HEK293 (cell line): ENCODE results near the gene CYP4F2.
"Not testable (repeated sequence)": the region's sequence is repeated elsewhere in the genome, so short reads cannot be mapped to it uniquely, and the experiment has no call there.

Experiments used
- CTCF ChIA-PET: fragments of 350-600 bp; formaldehyde crosslinking; extraction: SDS; loops from one replicate; lab custom pipeline; 2021; ENCODE audit warnings: antibody characterized with exemption; lab: Yijun Ruan, JAX
- POLR2A ChIA-PET: fragments of 300-600 bp; formaldehyde crosslinking; extraction: SDS; loops from one replicate; lab custom pipeline; 2020; ENCODE audit warnings: antibody characterized with exemption, inconsistent platforms; lab: Yijun Ruan, JAX
- H3K27ac ChIP-seq: fragments of 200-500 bp; sonication (Bioruptor generic); 2 replicates; pipeline ENCODE4 v1.5.1; 2014; ENCODE audit warnings: low read depth, low read length, control low read depth, inconsistent platforms; ENCODE audit errors: extremely low read depth
- H3K36me3 ChIP-seq, 2 experiments: fragments of 200-500 bp in 1 of 2; sonication (Bioruptor generic) in 1 of 2; 1 replicate in 1 of 2; 2 replicates in 1 of 2; pipeline ENCODE4 v1.5.1; 2014 to 2017; ENCODE audit warnings: inconsistent platforms in 2 of 2, low read length in 2 of 2; ENCODE audit not compliant: control insufficient read depth in 2 of 2, insufficient read depth in 1 of 2
- H3K4me1 ChIP-seq: fragments of 200-500 bp; sonication (Bioruptor generic); 2 replicates; pipeline ENCODE4 v1.5.1; 2014; ENCODE audit warnings: mild to moderate bottlenecking, low read length, inconsistent platforms; ENCODE audit not compliant: control insufficient read depth, insufficient read depth
- H3K4me3 ChIP-seq: 2 replicates; pipeline ENCODE4 v1.5.1; 2011; ENCODE audit warnings: low read depth, mild to moderate bottlenecking, control low read depth, low read length, moderate library complexity
- H3K9me3 ChIP-seq: fragments of 200-500 bp; sonication (Bioruptor generic); 2 replicates; pipeline ENCODE4 v1.5.1; 2014; ENCODE audit warnings: low read depth, low read length, inconsistent platforms; ENCODE audit not compliant: control insufficient read depth, insufficient read depth
- FEZF1 ChIP-seq: fragments of 450-650 bp; formaldehyde crosslinking; IDR thresholded peaks from 2 replicates; pipeline ENCODE4 v1.5.1; 2016; ENCODE audit warnings: missing biosample characterization, missing genetic modification characterization
- GLI2 ChIP-seq: fragments of 450-650 bp; formaldehyde crosslinking; IDR thresholded peaks from 2 replicates; pipeline ENCODE4; 2017; ENCODE audit warnings: missing biosample characterization, missing genetic modification characterization, low read depth, borderline replicate concordance
- KLF1 ChIP-seq: fragments of 450-650 bp; formaldehyde crosslinking; IDR thresholded peaks from 2 replicates; pipeline ENCODE4 v1.5.1; 2016; ENCODE audit warnings: missing biosample characterization, missing genetic modification characterization
- SCRT2 ChIP-seq: fragments of 450-650 bp; formaldehyde crosslinking; IDR thresholded peaks from 2 replicates; pipeline ENCODE4 v1.5.1; 2016; ENCODE audit warnings: missing biosample characterization, missing genetic modification characterization
- SETDB1 ChIP-seq: IDR thresholded peaks from one replicate; pipeline ENCODE4 v1.6.1; 2017; ENCODE audit warnings: mild to moderate bottlenecking, low read length, moderate library complexity, mixed read lengths; ENCODE audit not compliant: insufficient read length
- ZBTB7A ChIP-seq: fragments of 450-650 bp; formaldehyde crosslinking; IDR thresholded peaks from 2 replicates; pipeline ENCODE4 v1.5.1; 2016; ENCODE audit warnings: low read depth, missing biosample characterization, missing genetic modification characterization
- ZNF16 ChIP-seq: fragments of 450-650 bp; formaldehyde crosslinking; IDR thresholded peaks from 2 replicates; pipeline ENCODE4 v1.5.1; 2016; ENCODE audit warnings: low read depth, missing biosample characterization, missing genetic modification characterization
- ZNF184 ChIP-seq: fragments of 450-650 bp; IDR thresholded peaks from 2 replicates; pipeline ENCODE4 v1.5.1; 2018; ENCODE audit warnings: missing biosample characterization, mild to moderate bottlenecking, missing genetic modification characterization
- ZNF223 ChIP-seq: fragments of 450-650 bp; formaldehyde crosslinking; IDR thresholded peaks from 2 replicates; pipeline ENCODE4 v1.5.1; 2016; ENCODE audit warnings: missing biosample characterization, missing genetic modification characterization
- ZNF335 ChIP-seq: fragments of 450-650 bp; formaldehyde crosslinking; conservative IDR thresholded peaks from 2 replicates; pipeline ENCODE4 v1.5.1; 2016; ENCODE audit warnings: missing biosample characterization, missing genetic modification characterization
- ZNF433 ChIP-seq: fragments of 450-650 bp; formaldehyde crosslinking; IDR thresholded peaks from 2 replicates; pipeline ENCODE4 v1.5.1; 2016; ENCODE audit warnings: missing biosample characterization, missing genetic modification characterization, low read depth
- ZNF544 ChIP-seq: fragments of 450-650 bp; formaldehyde crosslinking; IDR thresholded peaks from 2 replicates; pipeline ENCODE4 v1.5.0; 2017; ENCODE audit warnings: missing biosample characterization, missing genetic modification characterization
- ZNF610 ChIP-seq: fragments of 450-650 bp; formaldehyde crosslinking; IDR thresholded peaks from 2 replicates; pipeline ENCODE4 v1.5.1; 2016; ENCODE audit warnings: missing biosample characterization, missing genetic modification characterization, borderline replicate concordance
- ZNF629 ChIP-seq: fragments of 450-650 bp; formaldehyde crosslinking; IDR thresholded peaks from 2 replicates; pipeline ENCODE4 v1.5.1; 2017; ENCODE audit warnings: missing biosample characterization, missing genetic modification characterization
- ZNF777 ChIP-seq: fragments of 450-650 bp; formaldehyde crosslinking; IDR thresholded peaks from 2 replicates; pipeline ENCODE4 v1.5.1; 2017; ENCODE audit warnings: missing biosample characterization, missing genetic modification characterization, borderline replicate concordance
- ZNF792 ChIP-seq: fragments of 450-650 bp; formaldehyde crosslinking; IDR thresholded peaks from 2 replicates; pipeline ENCODE4 v1.5.1; 2016; ENCODE audit warnings: missing biosample characterization, missing genetic modification characterization
- ZSCAN16 ChIP-seq: fragments of 450-650 bp; formaldehyde crosslinking; IDR thresholded peaks from 2 replicates; pipeline ENCODE4 v1.5.1; 2016; ENCODE audit warnings: missing biosample characterization, missing genetic modification characterization
- TF ChIP-seq, protein P1 (sequence below): fragments of 450-650 bp; formaldehyde crosslinking; IDR thresholded peaks from 2 replicates; pipeline ENCODE4 v1.5.1; 2016; ENCODE audit warnings: missing biosample characterization, missing genetic modification characterization
- TF ChIP-seq, protein P2 (sequence below): fragments of 450-650 bp; formaldehyde crosslinking; conservative IDR thresholded peaks from 2 replicates; pipeline ENCODE4 v1.5.1; 2016; ENCODE audit warnings: low read depth, missing biosample characterization, missing genetic modification characterization

Gene CYP4F2

DNA sequence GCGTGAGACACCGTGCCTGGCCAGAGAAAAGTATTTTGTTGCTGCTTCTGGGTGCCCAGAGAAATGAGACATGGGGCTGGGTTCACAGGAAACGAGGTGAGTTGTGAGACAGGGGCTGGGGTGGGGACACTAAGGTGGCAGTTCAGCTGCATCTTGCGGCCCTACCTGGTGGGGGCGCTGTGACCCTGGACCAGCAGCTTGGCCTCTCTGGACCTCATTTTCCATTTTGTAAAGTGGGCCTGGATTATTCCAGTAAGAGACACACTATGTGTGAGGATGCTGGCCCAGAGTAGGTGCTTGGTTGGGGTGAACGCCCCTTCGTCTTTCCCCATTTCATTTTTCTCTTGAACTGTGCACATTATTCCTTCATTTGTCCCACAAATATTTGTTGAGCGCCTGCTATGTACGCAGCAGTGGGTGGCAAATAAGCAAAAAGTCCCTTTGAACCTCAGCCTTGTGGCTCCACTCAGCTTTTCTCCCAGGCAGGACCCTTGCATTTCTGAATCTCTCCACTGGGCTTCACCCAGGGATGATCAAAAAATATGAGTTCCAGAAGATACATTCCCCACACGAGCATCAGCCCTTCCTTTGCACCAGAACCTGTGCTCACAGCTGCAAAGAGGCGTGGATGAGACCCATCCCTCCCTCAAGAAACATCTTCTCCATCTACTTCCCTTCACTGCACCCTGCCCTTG, 55.9 kb downstream of the CYP4F2 start:
- TF ChIP-seq ZNF223 (tag by site-specific recombination) (no peak), KLF1 (no peak), ZNF16 (tag by site-specific recombination) (no peak), ZNF544 (tag by site-specific recombination) (no peak), FEZF1 (tag by site-specific recombination) (no peak), SCRT2 (tag by site-specific recombination) (no peak), ZNF792 (tag by site-specific recombination) (no peak), ZNF184 (tag by site-specific recombination) (no peak), SETDB1 (no peak), ZNF335 (tag by site-specific recombination) (no peak), GLI2 (tag by site-specific recombination) (no peak), ZNF610 (no peak), ZNF777 (tag by site-specific recombination) (no peak), ZNF629 (tag by site-specific recombination) (no peak), ZBTB7A (tag by site-specific recombination) (no peak)
- TF ChIP-seq, protein P1, sequence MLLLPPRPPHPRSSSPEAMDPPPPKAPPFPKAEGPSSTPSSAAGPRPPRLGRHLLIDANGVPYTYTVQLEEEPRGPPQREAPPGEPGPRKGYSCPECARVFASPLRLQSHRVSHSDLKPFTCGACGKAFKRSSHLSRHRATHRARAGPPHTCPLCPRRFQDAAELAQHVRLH (tag by site-specific recombination), result no peak
- Histone ChIP-seq H3K4me3 (no peak overlapping the region), H3K36me3 (no peaks in the 10 kb centered on the region), H3K4me1 (no peaks in the 10 kb centered on the region), H3K9me3 (no peaks in the 10 kb centered on the region), H3K27ac (no peak overlapping the region)
- ChIA-PET POLR2A (no interaction called here), CTCF (interaction anchor here (0.6 to 0.7 kb wide), 3 partner anchors 59 to 326 kb away, joined by 3 read pairs; no protein-coding TSS in a partner anchor)

DNA sequence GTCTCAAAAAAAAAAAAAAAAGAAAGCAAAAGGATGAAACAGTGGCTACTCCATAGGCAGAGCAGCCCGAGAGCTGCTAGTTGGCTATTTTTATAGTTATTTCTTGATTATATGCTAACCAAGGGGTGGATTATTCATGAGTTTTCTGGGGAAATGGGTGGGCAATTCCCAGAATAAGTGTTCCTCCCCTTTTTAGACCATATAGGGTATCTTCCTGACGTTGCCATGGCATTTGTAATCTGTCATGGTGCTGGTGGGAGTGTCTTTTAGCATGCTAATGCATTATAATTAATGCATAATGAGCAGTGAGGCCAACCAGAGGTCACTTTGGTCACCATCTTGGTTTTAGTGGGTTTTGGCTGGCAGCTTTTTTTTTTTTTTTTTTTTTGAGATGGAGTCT, 57.0 kb downstream of the CYP4F2 start:
- H3K4me3 ChIP-seq, result no peak overlapping the region
- CTCF ChIA-PET, result no interaction called here
- TF ChIP-seq, protein P2, sequence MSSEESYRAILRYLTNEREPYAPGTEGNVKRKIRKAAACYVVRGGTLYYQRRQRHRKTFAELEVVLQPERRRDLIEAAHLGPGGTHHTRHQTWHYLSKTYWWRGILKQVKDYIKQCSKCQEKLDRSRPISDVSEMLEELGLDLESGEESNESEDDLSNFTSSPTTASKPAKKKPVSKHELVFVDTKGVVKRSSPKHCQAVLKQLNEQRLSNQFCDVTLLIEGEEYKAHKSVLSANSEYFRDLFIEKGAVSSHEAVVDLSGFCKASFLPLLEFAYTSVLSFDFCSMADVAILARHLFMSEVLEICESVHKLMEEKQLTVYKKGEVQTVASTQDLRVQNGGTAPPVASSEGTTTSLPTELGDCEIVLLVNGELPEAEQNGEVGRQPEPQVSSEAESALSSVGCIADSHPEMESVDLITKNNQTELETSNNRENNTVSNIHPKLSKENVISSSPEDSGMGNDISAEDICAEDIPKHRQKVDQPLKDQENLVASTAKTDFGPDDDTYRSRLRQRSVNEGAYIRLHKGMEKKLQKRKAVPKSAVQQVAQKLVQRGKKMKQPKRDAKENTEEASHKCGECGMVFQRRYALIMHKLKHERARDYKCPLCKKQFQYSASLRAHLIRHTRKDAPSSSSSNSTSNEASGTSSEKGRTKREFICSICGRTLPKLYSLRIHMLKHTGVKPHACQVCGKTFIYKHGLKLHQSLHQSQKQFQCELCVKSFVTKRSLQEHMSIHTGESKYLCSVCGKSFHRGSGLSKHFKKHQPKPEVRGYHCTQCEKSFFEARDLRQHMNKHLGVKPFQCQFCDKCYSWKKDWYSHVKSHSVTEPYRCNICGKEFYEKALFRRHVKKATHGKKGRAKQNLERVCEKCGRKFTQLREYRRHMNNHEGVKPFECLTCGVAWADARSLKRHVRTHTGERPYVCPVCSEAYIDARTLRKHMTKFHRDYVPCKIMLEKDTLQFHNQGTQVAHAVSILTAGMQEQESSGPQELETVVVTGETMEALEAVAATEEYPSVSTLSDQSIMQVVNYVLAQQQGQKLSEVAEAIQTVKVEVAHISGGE, result no peak
- no peak for TF ChIP-seq ZSCAN16 (tag by site-specific recombination)
- TF ChIP-seq ZNF433 (tag by site-specific recombination), result no peak
- H3K36me3 ChIP-seq, result no peaks in the 10 kb centered on the region
- POLR2A ChIA-PET, result no interaction called here
- no peak overlapping the region for H3K27ac ChIP-seq
- H3K9me3 ChIP-seq, result no peaks in the 10 kb centered on the region
- H3K4me1 ChIP-seq, result no peaks in the 10 kb centered on the region

- H3K4me1 ChIP-seq, CTCF ChIA-PET, POLR2A ChIA-PET: not testable (repeated sequence)
Measured at GRCh38 chr19:15839888-15840287, 58.0 kb downstream of the CYP4F2 start.

More at GRCh38 chr19:15839888-15840287, 58.0 kb downstream of the CYP4F2 start:
- H3K27ac ChIP-seq, H3K36me3 ChIP-seq, H3K4me3 ChIP-seq, H3K9me3 ChIP-seq: not testable (repeated sequence)
